HepG2 (cell line): ENCODE measurements around the gene AP2B1. TPM values are rescaled to one million over a fixed set of nuclear protein-coding genes. Genes with fewer than 3 reads are reported as not detected.

ENCODE experiments used
- ARNT2 ChIP-seq: sonication (generic); formaldehyde crosslinking; IDR thresholded peaks from 2 replicates; pipeline ENCODE4 v1.8.0; 2022; ENCODE audit warnings: mild to moderate bottlenecking, low read depth, missing genetic modification reagents, moderate library complexity
- CREB1 ChIP-seq, 2 experiments: fragments of 450-650 bp in 1 of 2; IDR thresholded peaks; 2 replicates each; pipeline ENCODE4 v1.6.1; 2016 to 2017; ENCODE audit warnings: control low read depth in 1 of 2, mild to moderate bottlenecking in 1 of 2, missing compliant biosample characterization in 1 of 2, missing genetic modification characterization in 1 of 2
- FOXM1 ChIP-seq: sonication (generic); formaldehyde crosslinking; IDR thresholded peaks from 2 replicates; pipeline ENCODE4 v1.5.0; 2020; ENCODE audit warnings: missing genetic modification reagents
- JUND ChIP-seq: sonication (generic); formaldehyde crosslinking; IDR thresholded peaks from 2 replicates; pipeline ENCODE4 v1.8.0; 2022; ENCODE audit warnings: mild to moderate bottlenecking, missing genetic modification reagents
- MAFG ChIP-seq: sonication (generic); formaldehyde crosslinking; IDR thresholded peaks from 2 replicates; pipeline ENCODE4 v1.5.1; 2020; ENCODE audit warnings: mild to moderate bottlenecking, missing genetic modification reagents
- MEF2D ChIP-seq: sonication (generic); formaldehyde crosslinking; IDR thresholded peaks from 2 replicates; pipeline ENCODE4 v1.5.1; 2020; ENCODE audit warnings: mild to moderate bottlenecking, missing genetic modification reagents
- MIER2 ChIP-seq: IDR thresholded peaks from 2 replicates; pipeline ENCODE4 v1.6.1; 2016; ENCODE audit warnings: missing biosample characterization, missing genetic modification reagents
- NAIF1 ChIP-seq: sonication (generic); formaldehyde crosslinking; IDR thresholded peaks from 2 replicates; pipeline ENCODE4 v1.5.0; 2020; ENCODE audit warnings: mild to moderate bottlenecking, missing genetic modification reagents, borderline replicate concordance
- PAF1 ChIP-seq: IDR thresholded peaks from 2 replicates; pipeline ENCODE4 v1.6.1; 2016; ENCODE audit warnings: missing genetic modification reagents, missing compliant biosample characterization
- PRDM15 ChIP-seq: sonication (generic); formaldehyde crosslinking; IDR thresholded peaks from 2 replicates; pipeline ENCODE4 v1.4.0; 2020; ENCODE audit warnings: missing genetic modification reagents
- RELA ChIP-seq: sonication (generic); formaldehyde crosslinking; IDR thresholded peaks from 2 replicates; pipeline ENCODE4 v1.4.0; 2020; ENCODE audit warnings: missing genetic modification reagents
- SP5 ChIP-seq: IDR thresholded peaks from 2 replicates; pipeline ENCODE4 v1.6.1; 2016; ENCODE audit warnings: low read depth, borderline replicate concordance
- TBL1XR1 ChIP-seq: fragments of 150-350 bp; IDR thresholded peaks from 2 replicates; pipeline ENCODE4 v1.6.1; 2014; ENCODE audit warnings: borderline replicate concordance, low read length; ENCODE audit not compliant: partially characterized antibody
- TCF7L2 ChIP-seq: IDR thresholded peaks from 2 replicates; pipeline ENCODE4 v1.6.1; 2011; ENCODE audit warnings: mild to moderate bottlenecking, low read depth, low read length, moderate library complexity
- THAP11 ChIP-seq: IDR thresholded peaks from 2 replicates; pipeline ENCODE4 v1.6.1; 2016; ENCODE audit warnings: missing biosample characterization, missing genetic modification reagents
- UBTF ChIP-seq: sonication (generic); formaldehyde crosslinking; IDR thresholded peaks from 2 replicates; pipeline ENCODE4 v1.4.0; 2020; ENCODE audit warnings: mild to moderate bottlenecking, missing genetic modification reagents
- ZBTB34 ChIP-seq: sonication (generic); formaldehyde crosslinking; IDR thresholded peaks from 2 replicates; pipeline ENCODE4 v1.8.0; 2022; ENCODE audit warnings: mild to moderate bottlenecking, missing genetic modification reagents
- ZNF264 ChIP-seq: sonication (generic); formaldehyde crosslinking; IDR thresholded peaks from 2 replicates; pipeline ENCODE4 v1.4.0; 2020; ENCODE audit warnings: missing genetic modification reagents
- ZNF800 ChIP-seq: sonication (generic); formaldehyde crosslinking; IDR thresholded peaks from 2 replicates; pipeline ENCODE4 v1.4.0; 2020; ENCODE audit warnings: missing genetic modification reagents
- ZSCAN29 ChIP-seq: sonication (generic); formaldehyde crosslinking; conservative IDR thresholded peaks from 2 replicates; pipeline ENCODE4 v1.4.0; 2020; ENCODE audit warnings: mild to moderate bottlenecking, missing genetic modification reagents
- polyA plus RNA-seq, 8 experiments: library from polyadenylated mRNA; depleted of rRNA in 3 of 8; stranded (reverse) in 7 of 8; unstranded in 1 of 8; fragments of >200 nt; fragmentation: Illumina TruSeq in 4 of 8; extraction: Trizol in 4 of 8; gene quantifications; 2 replicates each; pipeline versions ENCODE4 v1.2.1 to v1.2.3, GENCODE V29; 2011 to 2016; ENCODE audit warnings: low read depth in 4 of 8, missing spikeins in 1 of 8, mixed read lengths in 1 of 8; ENCODE audit not compliant: insufficient read depth in 1 of 8
- total RNA-seq, 5 experiments: library from RNA; depleted of rRNA; stranded (reverse); fragments of >200 nt; fragmentation: Illumina TruSeq; extraction: Trizol; gene quantifications; 2 replicates each; pipeline ENCODE4 v1.2.3, GENCODE V29; 2016; ENCODE audit warnings: low read depth in 1 of 5

The AP2B1 gene
- total and polyA plus RNA-seq, 2 of the 13 experiments (the other 11 are each of a cell fraction or from before 2014, with no cell fraction given) = 23.8 to 71.3 TPM

GRCh38 chr17:35587074-35587961, at the start of gene AP2B1 (continued):
- TF ChIP-seq PRDM15 (CRISPR knock-in tag) (no peak), TCF7L2 (no peak), MAFG (CRISPR knock-in tag) (no peak), TBL1XR1 (peak; percentile 54), THAP11 (CRISPR knock-in tag) (peak; percentile 94), ZNF800 (CRISPR knock-in tag) (no peak), RELA (CRISPR knock-in tag) (peak; percentile 89; the same call in 1 of the 2 replicates), MIER2 (CRISPR knock-in tag) (no peak), PAF1 (CRISPR knock-in tag) (no peak), UBTF (peak; percentile 85), SP5 (CRISPR knock-in tag) (peak; percentile 19; the same call in 1 of the 2 replicates), NAIF1 (no peak), CREB1 (IDR thresholded peaks at IDR 0.05) (peak; percentile 100), CREB1 (CRISPR knock-in tag; IDR thresholded peaks at IDR 0.05) (peak; percentile 100), ZSCAN29 (no peak), ZBTB34 (CRISPR knock-in tag) (no peak), FOXM1 (CRISPR knock-in tag) (no peak), ZNF264 (CRISPR knock-in tag) (no peak), ARNT2 (peak; percentile 53; the same call in 1 of the 2 replicates), MEF2D (CRISPR knock-in tag) (0 out of 2 replicates have a peak, but pooled peaks have one; percentile 13), JUND (CRISPR knock-in tag) (0 out of 2 replicates have a peak, but pooled peaks have one; percentile 54)
